A673 (cell line): ENCODE results near the gene MYBL2.

Experiments used
- CTCF ChIP-seq: fragments of 300-800, 200-600 bp; sonication (generic); conservative IDR thresholded peaks from 2 replicates; pipeline ENCODE4 v1.5.1; 2017; ENCODE audit warnings: low read depth, mild to moderate bottlenecking, antibody characterized with exemption, low read length, moderate library complexity, mixed read lengths
- EZH2 ChIP-seq: fragments of 200-600 bp; sonication (generic); IDR thresholded peaks from 2 replicates; pipeline ENCODE4 v1.6.1; 2017; ENCODE audit warnings: borderline replicate concordance, low read depth, mild to moderate bottlenecking, mixed read lengths, antibody characterized with exemption, low read length; ENCODE audit not compliant: poor library complexity, severe bottlenecking

- no peak for TF ChIP-seq CTCF
- TF ChIP-seq EZH2 = no peak
Observed at GRCh38 chr20:43723186-43723585, 56.3 kb downstream of the MYBL2 start.
